Trophoblast cell (in vitro differentiated cells and primary cell): ENCODE results near the gene TENM4.

Experiments
- DNase-seq, 2 donors: peaks; one replicate each; pipeline ENCODE4 v3.0.0-alpha.2; 2016
- H2AFZ ChIP-seq: 2 replicates; pipeline ENCODE4 v1.6.1; 2013; ENCODE audit warnings: low read length, moderate library complexity, mild to moderate bottlenecking; ENCODE audit not compliant: insufficient read depth, poor library complexity
- H2AK5ac ChIP-seq: 2 replicates; pipeline ENCODE4 v1.6.1; 2013; ENCODE audit warnings: mild to moderate bottlenecking, low read length
- H2BK120ac ChIP-seq: 2 replicates; pipeline ENCODE4 v1.6.1; 2013; ENCODE audit warnings: low read length, mild to moderate bottlenecking, moderate library complexity; ENCODE audit not compliant: insufficient read depth, poor library complexity
- H2BK12ac ChIP-seq: 2 replicates; pipeline ENCODE4 v1.6.1; 2013; ENCODE audit warnings: mild to moderate bottlenecking, low read length, moderate library complexity
- H2BK5ac ChIP-seq: 2 replicates; pipeline ENCODE4 v1.6.1; 2013; ENCODE audit warnings: low read length, low read depth, moderate library complexity, mild to moderate bottlenecking; ENCODE audit not compliant: poor library complexity
- H3K14ac ChIP-seq: 2 replicates; pipeline ENCODE4 v1.6.1; 2013; ENCODE audit warnings: mild to moderate bottlenecking, low read length
- H3K18ac ChIP-seq: 2 replicates; pipeline ENCODE4 v1.6.1; 2013; ENCODE audit warnings: mild to moderate bottlenecking, low read length
- H3K23ac ChIP-seq: 2 replicates; pipeline ENCODE4 v1.6.1; 2013; ENCODE audit warnings: low read length
- H3K27ac ChIP-seq: 2 replicates; pipeline ENCODE4 v1.5.1; 2013; ENCODE audit warnings: low read depth, mild to moderate bottlenecking, inconsistent platforms, low read length, moderate library complexity
- H3K27me3 ChIP-seq: 2 replicates; pipeline ENCODE4 v1.6.1; 2013; ENCODE audit warnings: inconsistent platforms, mild to moderate bottlenecking, low read length, moderate library complexity; ENCODE audit not compliant: insufficient read depth
- H3K36me3 ChIP-seq, 2 experiments: 1 replicate in 1 of 2; 2 replicates in 1 of 2; pipeline ENCODE4 v1.6.1; 2013; ENCODE audit warnings: low read length in 2 of 2, mild to moderate bottlenecking in 2 of 2, moderate library complexity in 1 of 2; ENCODE audit not compliant: insufficient read depth in 2 of 2, control insufficient read depth in 1 of 2
- H3K4ac ChIP-seq: 2 replicates; pipeline ENCODE4 v1.6.1; 2013; ENCODE audit warnings: low read depth, mild to moderate bottlenecking, low read length, moderate library complexity
- H3K4me1 ChIP-seq, 2 experiments: 1 replicate in 1 of 2; 2 replicates in 1 of 2; pipeline ENCODE4 v1.6.1; 2013; ENCODE audit warnings: low read length in 2 of 2, mild to moderate bottlenecking in 2 of 2, moderate library complexity in 1 of 2; ENCODE audit not compliant: insufficient read depth in 2 of 2, control insufficient read depth in 1 of 2
- H3K4me2 ChIP-seq: 2 replicates; pipeline ENCODE4 v1.6.1; 2013; ENCODE audit warnings: inconsistent platforms, mild to moderate bottlenecking, low read length, moderate library complexity
- H3K4me3 ChIP-seq: 2 replicates; pipeline ENCODE4 v1.5.1; 2013; ENCODE audit warnings: mild to moderate bottlenecking, low read depth, low read length, inconsistent platforms
- H3K79me1 ChIP-seq: one replicate; pipeline ENCODE4 v1.6.1; 2013; ENCODE audit warnings: low read length
- H3K79me2 ChIP-seq: 2 replicates; pipeline ENCODE4 v1.6.1; 2013; ENCODE audit warnings: low read length, mild to moderate bottlenecking; ENCODE audit not compliant: control insufficient read depth, insufficient read depth, poor library complexity
- H3K9ac ChIP-seq: 2 replicates; pipeline ENCODE4 v1.6.1; 2013; ENCODE audit warnings: mild to moderate bottlenecking, low read length
- H3K9me3 ChIP-seq: 2 replicates; pipeline ENCODE4 v1.6.1; 2013; ENCODE audit warnings: low read depth, mild to moderate bottlenecking, control low read depth, inconsistent platforms, low read length; ENCODE audit not compliant: insufficient read depth
- H4K12ac ChIP-seq: 2 replicates; pipeline ENCODE4 v1.6.1; 2013; ENCODE audit warnings: low read depth, mild to moderate bottlenecking, low read length, moderate library complexity
- H4K8ac ChIP-seq: 2 replicates; pipeline ENCODE4 v1.6.1; 2013; ENCODE audit warnings: low read depth, mild to moderate bottlenecking, low read length, moderate library complexity
- H4K91ac ChIP-seq: one replicate; pipeline ENCODE4 v1.6.1; 2013; ENCODE audit warnings: low read depth, mild to moderate bottlenecking, low read length, moderate library complexity
- WGBS: extraction: QIAGEN DNeasy Blood & Tissue Kit; methylation state at CpG from one replicate; pipeline ENCODE4 v1.1.7; 2013; ENCODE audit warnings: missing lambda C conversion rate; ENCODE audit not compliant: insufficient read length, insufficient coverage; ENCODE audit errors: extremely low coverage; 5-methylcytosine and 5-hydroxymethylcytosine counted together

TENM4 gene

DNA sequence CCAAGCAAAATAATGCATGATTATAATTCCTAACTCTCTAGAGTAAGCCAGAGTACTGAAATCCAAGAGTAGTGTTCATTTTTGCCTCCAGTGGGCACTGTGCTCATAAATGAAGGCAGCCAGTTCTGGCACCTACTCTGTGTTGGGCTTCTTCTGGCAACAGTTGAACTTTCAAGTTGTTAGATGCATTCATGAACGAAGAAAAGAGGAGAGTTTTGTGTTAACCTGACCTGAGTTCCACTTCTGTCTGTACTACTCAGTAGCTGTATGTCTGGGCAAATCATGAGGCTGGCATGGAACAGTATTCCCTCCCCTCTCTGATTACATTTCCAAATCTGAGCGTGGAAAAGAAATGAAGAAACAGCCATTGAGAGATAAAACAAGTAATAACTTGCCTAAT lies 20.3 kb upstream of the TENM4 start:
- H4K12ac ChIP-seq = no peak overlapping the region
- H2BK5ac ChIP-seq = no peak overlapping the region
- no peak overlapping the region for H2AFZ ChIP-seq
- no peaks in the 10 kb centered on the region for H3K4me1 ChIP-seq
- no peak overlapping the region for H4K91ac ChIP-seq
- no peak overlapping the region for H3K23ac ChIP-seq
- no peaks in the 10 kb centered on the region for H3K9me3 ChIP-seq
- no peaks in the 10 kb centered on the region for H3K79me2 ChIP-seq
- H3K14ac ChIP-seq = no peak overlapping the region
- no peak overlapping the region for H2AK5ac ChIP-seq
- H3K27me3 ChIP-seq = no peaks in the 10 kb centered on the region
- no peak overlapping the region for H3K4me2 ChIP-seq
- H3K4ac ChIP-seq = no peak overlapping the region
- no peak overlapping the region for H2BK120ac ChIP-seq
- no peak overlapping the region for H3K9ac ChIP-seq
- H3K27ac ChIP-seq = no peak overlapping the region
- no peaks in the 10 kb centered on the region for H3K79me1 ChIP-seq
- no peak overlapping the region for H4K8ac ChIP-seq
- H3K36me3 ChIP-seq = no peaks in the 10 kb centered on the region
- no peak overlapping the region for H2BK12ac ChIP-seq
- peak; percentile 34 to 49 for DNase-seq
- H3K18ac ChIP-seq = no peak overlapping the region
- H3K4me3 ChIP-seq = no peak overlapping the region
- no CpG with 5 or more reads among the region's 2 CpGs for WGBS

DNA sequence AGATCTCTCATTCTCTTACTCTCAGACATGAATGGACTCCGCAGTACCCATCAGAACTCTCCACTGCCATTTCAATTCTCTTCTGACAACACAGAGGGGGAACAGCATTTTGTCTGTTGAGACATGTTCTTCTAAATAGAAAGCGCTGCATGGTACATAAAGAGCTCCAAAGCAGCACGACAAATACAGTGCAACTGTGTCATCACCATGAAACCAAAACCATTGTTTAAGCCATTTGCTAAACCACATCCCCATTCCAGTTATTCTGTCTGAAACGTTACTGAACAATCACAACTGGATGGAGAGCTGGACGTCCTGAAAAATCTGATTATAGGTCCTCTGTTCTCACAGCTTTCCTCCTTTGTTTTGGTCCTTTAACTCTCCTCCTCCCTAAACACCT lies 17.9 kb upstream of the TENM4 start:
- no peak overlapping the region for H2AFZ ChIP-seq
- no peak for DNase-seq
- no peak overlapping the region for H2BK120ac ChIP-seq
- H3K4ac ChIP-seq = no peak overlapping the region
- WGBS = no CpG with 5 or more reads among the region's 5 CpGs
- H2AK5ac ChIP-seq = no peak overlapping the region
- H3K4me2 ChIP-seq = no peak overlapping the region
- no peak overlapping the region for H4K12ac ChIP-seq
- H3K27me3 ChIP-seq = no peaks in the 10 kb centered on the region
- no peaks in the 10 kb centered on the region for H3K4me1 ChIP-seq
- H4K91ac ChIP-seq = no peak overlapping the region
- H3K9ac ChIP-seq = no peak overlapping the region
- H3K36me3 ChIP-seq = no peaks in the 10 kb centered on the region
- no peaks in the 10 kb centered on the region for H3K79me2 ChIP-seq
- H4K8ac ChIP-seq = no peak overlapping the region
- no peak overlapping the region for H2BK12ac ChIP-seq
- no peaks in the 10 kb centered on the region for H3K9me3 ChIP-seq
- no peak overlapping the region for H3K18ac ChIP-seq
- no peak overlapping the region for H3K27ac ChIP-seq
- H3K4me3 ChIP-seq = no peak overlapping the region
- no peak overlapping the region for H3K23ac ChIP-seq
- H2BK5ac ChIP-seq = no peak overlapping the region
- no peak overlapping the region for H3K14ac ChIP-seq
- no peaks in the 10 kb centered on the region for H3K79me1 ChIP-seq

DNA sequence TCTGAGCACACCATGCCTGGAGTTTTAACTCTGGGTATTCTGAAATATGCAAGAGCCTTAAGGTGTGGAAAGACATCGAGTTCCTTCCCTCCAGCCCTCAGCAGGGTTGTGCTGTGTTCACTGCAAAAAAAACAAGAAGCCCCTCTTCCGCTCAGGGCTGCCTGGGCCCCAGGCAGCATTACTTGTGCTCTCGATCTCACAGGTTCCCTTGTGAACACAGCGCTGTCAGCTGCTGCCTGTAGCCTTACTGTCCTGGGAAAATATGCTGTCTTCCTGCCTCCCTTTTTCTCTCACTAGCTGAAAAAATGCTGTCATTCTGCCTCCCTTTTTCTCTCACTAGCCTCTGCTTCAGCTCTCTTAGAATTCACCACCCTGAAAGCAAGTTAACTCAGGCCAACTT lies 15.7 kb upstream of the TENM4 start:
- DNase-seq = peak in 1 of 2 donors; percentile 27
- H4K8ac ChIP-seq = no peak overlapping the region
- H2BK120ac ChIP-seq = no peak overlapping the region
- no peak overlapping the region for H3K14ac ChIP-seq
- H4K12ac ChIP-seq = no peak overlapping the region
- no peak overlapping the region for H3K18ac ChIP-seq
- no peak overlapping the region for H4K91ac ChIP-seq
- WGBS = no CpG with 5 or more reads among the region's 4 CpGs
- H3K79me1 ChIP-seq = no peaks in the 10 kb centered on the region
- no peaks in the 10 kb centered on the region for H3K9me3 ChIP-seq
- H2BK5ac ChIP-seq = no peak overlapping the region
- no peaks in the 10 kb centered on the region for H3K4me1 ChIP-seq
- no peak overlapping the region for H3K9ac ChIP-seq
- H3K36me3 ChIP-seq = no peaks in the 10 kb centered on the region
- no peak overlapping the region for H3K4ac ChIP-seq
- H3K4me2 ChIP-seq = no peak overlapping the region
- no peak overlapping the region for H3K23ac ChIP-seq
- no peaks in the 10 kb centered on the region for H3K27me3 ChIP-seq
- H2AFZ ChIP-seq = no peak overlapping the region
- H2BK12ac ChIP-seq = no peak overlapping the region
- H3K4me3 ChIP-seq = no peak overlapping the region
- H3K27ac ChIP-seq = no peak overlapping the region
- no peaks in the 10 kb centered on the region for H3K79me2 ChIP-seq
- no peak overlapping the region for H2AK5ac ChIP-seq

GRCh38 chr11:79453617-79454016 lies 12.8 kb upstream of the TENM4 start:
- H3K4ac ChIP-seq = no peak overlapping the region
- no peak for DNase-seq

More at GRCh38 chr11:79453617-79454016, 12.8 kb upstream of the TENM4 start:
- no peak overlapping the region for H3K9ac ChIP-seq
- H4K8ac ChIP-seq = no peak overlapping the region
- no peaks in the 10 kb centered on the region for H3K79me1 ChIP-seq
- no peaks in the 10 kb centered on the region for H3K4me1 ChIP-seq
- H3K27me3 ChIP-seq = no peaks in the 10 kb centered on the region
- H3K79me2 ChIP-seq = no peaks in the 10 kb centered on the region
- H3K9me3 ChIP-seq = no peaks in the 10 kb centered on the region
- no peak overlapping the region for H2AK5ac ChIP-seq
- H3K4me3 ChIP-seq = no peak overlapping the region
- no peak overlapping the region for H3K4me2 ChIP-seq
- H2AFZ ChIP-seq = no peak overlapping the region
- H3K36me3 ChIP-seq = no peaks in the 10 kb centered on the region
- no peak overlapping the region for H3K27ac ChIP-seq
- H2BK120ac ChIP-seq = no peak overlapping the region
- no peak overlapping the region for H2BK12ac ChIP-seq
- no peak overlapping the region for H3K18ac ChIP-seq
- H4K12ac ChIP-seq = no peak overlapping the region
- H3K14ac ChIP-seq = no peak overlapping the region
- H4K91ac ChIP-seq = no peak overlapping the region
- no peak overlapping the region for H3K23ac ChIP-seq
- H2BK5ac ChIP-seq = no peak overlapping the region
